H9 (cell line): ENCODE measurements around the gene SH3BP1. TPM values are rescaled to one million over a fixed set of nuclear protein-coding genes. Genes with fewer than 3 reads are reported as not detected.
A peak's percentile ranks its signal among the peaks of the same experiment; 100 is the strongest.

Experiments
- DNase-seq: peaks from one replicate; pipeline ENCODE4 v3.0.0-alpha.2; 2017
- H2AFZ ChIP-seq: one replicate; pipeline ENCODE4 v1.6.1; 2013; ENCODE audit warnings: mild to moderate bottlenecking, low read length, control low read depth, moderate library complexity
- H2AK5ac ChIP-seq: 2 replicates; pipeline ENCODE4 v1.6.1; 2013; ENCODE audit warnings: low read length, control low read depth, mixed read lengths; ENCODE audit not compliant: insufficient read length
- H2BK120ac ChIP-seq: one replicate; pipeline ENCODE4 v1.6.1; 2013; ENCODE audit warnings: low read depth, mild to moderate bottlenecking, low read length, control low read depth, inconsistent platforms; ENCODE audit not compliant: poor library complexity, severe bottlenecking
- H2BK12ac ChIP-seq: 2 replicates; pipeline ENCODE4 v1.6.1; 2013; ENCODE audit warnings: low read length, control low read depth, mixed read lengths, low read depth; ENCODE audit not compliant: insufficient read length
- H2BK15ac ChIP-seq: 2 replicates; pipeline ENCODE4 v1.6.1; 2013; ENCODE audit warnings: low read depth, low read length, control low read depth
- H2BK20ac ChIP-seq: one replicate; pipeline ENCODE4 v1.6.1; 2013; ENCODE audit warnings: low read depth, mild to moderate bottlenecking, low read length, control low read depth, inconsistent platforms; ENCODE audit not compliant: poor library complexity, severe bottlenecking
- H2BK5ac ChIP-seq: 2 replicates; pipeline ENCODE4 v1.6.1; 2013; ENCODE audit warnings: low read length, control low read depth, mixed read lengths; ENCODE audit not compliant: insufficient read length
- H3K14ac ChIP-seq: 2 replicates; pipeline ENCODE4 v1.6.1; 2013; ENCODE audit warnings: low read length, control low read depth; ENCODE audit not compliant: insufficient read depth
- H3K18ac ChIP-seq: 2 replicates; pipeline ENCODE4 v1.6.1; 2013; ENCODE audit warnings: low read depth, mild to moderate bottlenecking, mixed read lengths, low read length, control low read depth; ENCODE audit not compliant: insufficient read length
- H3K23ac ChIP-seq: 2 replicates; pipeline ENCODE4 v1.6.1; 2013; ENCODE audit warnings: low read length, control low read depth, mixed read lengths, low read depth; ENCODE audit not compliant: insufficient read length
- H3K23me2 ChIP-seq: 2 replicates; pipeline ENCODE4 v1.6.1; 2013; ENCODE audit warnings: low read depth, mild to moderate bottlenecking, mixed read lengths, low read length, control low read depth; ENCODE audit not compliant: insufficient read length, poor library complexity, severe bottlenecking
- H3K27ac ChIP-seq: 2 replicates; pipeline ENCODE4 v1.5.1; 2013; ENCODE audit warnings: low read length, control low read depth, mixed read lengths, low read depth; ENCODE audit not compliant: insufficient read length
- H3K27me3 ChIP-seq: 2 replicates; pipeline ENCODE4 v1.6.1; 2013; ENCODE audit warnings: low read length, control low read depth, inconsistent platforms; ENCODE audit not compliant: insufficient read depth
- H3K4ac ChIP-seq: 2 replicates; pipeline ENCODE4 v1.6.1; 2013; ENCODE audit warnings: low read depth, mild to moderate bottlenecking, control low read depth, inconsistent platforms, low read length, moderate library complexity
- H3K4me1 ChIP-seq: 2 replicates; pipeline ENCODE4 v1.6.1; 2013; ENCODE audit warnings: low read length, control low read depth, inconsistent platforms; ENCODE audit not compliant: insufficient read depth
- H3K4me2 ChIP-seq: 2 replicates; pipeline ENCODE4 v1.6.1; 2013; ENCODE audit warnings: low read length, control low read depth, mixed read lengths; ENCODE audit not compliant: insufficient read length, insufficient read depth
- H3K56ac ChIP-seq: 2 replicates; pipeline ENCODE4 v1.6.1; 2013; ENCODE audit warnings: low read depth, mild to moderate bottlenecking, mixed read lengths, low read length, control low read depth; ENCODE audit not compliant: insufficient read length
- H3K79me1 ChIP-seq: 2 replicates; pipeline ENCODE4 v1.6.1; 2013; ENCODE audit warnings: low read depth, mild to moderate bottlenecking, moderate library complexity, low read length, control low read depth, inconsistent platforms; ENCODE audit not compliant: insufficient read depth, poor library complexity, severe bottlenecking
- H3K79me2 ChIP-seq: 2 replicates; pipeline ENCODE4 v1.6.1; 2013; ENCODE audit warnings: low read length, control low read depth, inconsistent platforms; ENCODE audit not compliant: insufficient read depth
- H3K9ac ChIP-seq: 2 replicates; pipeline ENCODE4 v1.6.1; 2013; ENCODE audit warnings: low read length, control low read depth, mixed read lengths; ENCODE audit not compliant: insufficient read length; ENCODE audit errors: extremely low read depth
- H3K9me3 ChIP-seq: one replicate; pipeline ENCODE4 v1.6.1; 2013; ENCODE audit warnings: low read depth, low read length, inconsistent platforms; ENCODE audit not compliant: control insufficient read depth
- H3T11ph ChIP-seq: one replicate; pipeline ENCODE4 v1.6.1; 2013; ENCODE audit warnings: mild to moderate bottlenecking, low read length, control low read depth, inconsistent platforms
- H4K20me1 ChIP-seq: one replicate; pipeline ENCODE4 v1.6.1; 2013; ENCODE audit not compliant: control insufficient read depth, insufficient read length, insufficient read depth
- H4K5ac ChIP-seq: 2 replicates; pipeline ENCODE4 v1.6.1; 2013; ENCODE audit warnings: low read depth, mild to moderate bottlenecking, mixed read lengths, low read length, control low read depth; ENCODE audit not compliant: insufficient read length
- H4K8ac ChIP-seq: replicated peaks from 2 replicates; pipeline ENCODE4 v1.6.1; 2013; ENCODE audit warnings: low read length, control low read depth, mixed read lengths, low read depth; ENCODE audit not compliant: insufficient read length
- H4K91ac ChIP-seq: 2 replicates; pipeline ENCODE4 v1.6.1; 2013; ENCODE audit warnings: low read depth, mild to moderate bottlenecking, moderate library complexity, mixed read lengths, low read length, control low read depth; ENCODE audit not compliant: insufficient read length
- H3K27ac Mint-ChIP-seq, 3 experiments: 2 replicates in 2 of 3; 3 replicates in 1 of 3; pipeline ENCODE4 v1.8.0; 2020 to 2021; ENCODE audit warnings: mixed read lengths in 3 of 3, mild to moderate bottlenecking in 1 of 3, moderate library complexity in 1 of 3
- H3K27me3 Mint-ChIP-seq: 2 replicates; pipeline ENCODE4 v1.8.0; 2021; ENCODE audit warnings: low read depth, mild to moderate bottlenecking, moderate library complexity, mixed read lengths
- H3K36me3 Mint-ChIP-seq, 3 experiments: 2 replicates in 2 of 3; 3 replicates in 1 of 3; pipeline ENCODE4 v1.8.0; 2020 to 2021; ENCODE audit warnings: low read depth in 3 of 3, mixed read lengths in 3 of 3; ENCODE audit not compliant: insufficient read depth in 1 of 3
- H3K4me1 Mint-ChIP-seq, 2 experiments: 2 replicates each; pipeline ENCODE4 v1.8.0; 2020; ENCODE audit warnings: mixed read lengths in 2 of 2
- H3K4me3 Mint-ChIP-seq, 2 experiments: 2 replicates in 1 of 2; 3 replicates in 1 of 2; pipeline ENCODE4 v1.8.0; 2020 to 2021; ENCODE audit warnings: mild to moderate bottlenecking in 2 of 2, mixed read lengths in 2 of 2, moderate library complexity in 1 of 2
- H3K9me3 Mint-ChIP-seq, 2 experiments: 2 replicates in 1 of 2; 3 replicates in 1 of 2; pipeline ENCODE4 v1.8.0; 2020; ENCODE audit warnings: mild to moderate bottlenecking in 2 of 2, mixed read lengths in 2 of 2, moderate library complexity in 1 of 2
- WGBS: extraction: QIAGEN DNeasy Blood & Tissue Kit; methylation state at CpG from one replicate; pipeline ENCODE4 v1.1.7; 2013; ENCODE audit warnings: missing lambda C conversion rate, low lambda C conversion rate, mixed read lengths; ENCODE audit not compliant: insufficient read length; ENCODE audit errors: extremely low coverage; 5-methylcytosine and 5-hydroxymethylcytosine counted together
- total RNA-seq: library from RNA; stranded (reverse); gene quantifications from 2 replicates; pipeline ENCODE4 v1.2.1, GENCODE V29; 2021
- TF ChIP-seq, protein P1 (sequence below): fragments of 200-600 bp; sonication (generic); conservative IDR thresholded peaks from 3 replicates; pipeline ENCODE4 v1.8.0; 2021; ENCODE audit warnings: antibody characterized with exemption, mild to moderate bottlenecking

The SH3BP1 gene
- total RNA-seq, 1 experiment from 2014 or later: 33.6 TPM

DNA sequence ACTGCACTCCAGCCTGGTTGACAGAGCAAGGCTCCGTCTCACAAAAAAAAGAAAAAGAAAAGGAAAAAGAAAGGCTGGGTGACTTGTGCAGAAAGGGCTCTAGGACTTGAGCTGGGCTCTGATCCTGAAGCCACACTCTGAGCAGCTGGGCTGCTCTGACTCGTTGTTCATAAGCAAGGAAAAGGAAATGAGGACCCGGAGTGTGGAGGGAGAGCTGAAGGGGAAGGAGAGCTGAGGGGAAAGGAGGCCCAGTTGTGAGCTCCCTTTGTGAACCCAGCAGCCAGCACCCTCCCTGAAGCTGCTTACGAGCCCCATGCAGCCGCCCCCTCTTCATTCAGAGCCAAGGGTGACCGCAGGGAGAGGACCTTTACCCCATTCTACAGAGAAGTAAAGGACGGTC is 12.3 kb upstream of the SH3BP1 start:
- H2AFZ ChIP-seq: no peak overlapping the region
- H2BK20ac ChIP-seq: no peak overlapping the region
- H3K27ac Mint-ChIP-seq: peak overlapping the region in 2 of 3 experiments; percentile 67 to 81; a peak in 3 of 7 replicates
- H3K9me3 ChIP-seq: no peaks in the 10 kb centered on the region
- H3K4me1 ChIP-seq: peaks cover 2% of the 10 kb centered on the region; the same call in 1 of the 2 replicates
- no peak overlapping the region for H3K4me2 ChIP-seq
- H2BK15ac ChIP-seq: no peak overlapping the region
- no peak overlapping the region for H2AK5ac ChIP-seq
- no peak overlapping the region for H3T11ph ChIP-seq
- H4K5ac ChIP-seq: no peak overlapping the region
- no CpG with 5 or more reads among the region's 7 CpGs for WGBS
- no peak overlapping the region; the same call in 1 of the 2 replicates for H3K14ac ChIP-seq
- H4K8ac ChIP-seq: no peak overlapping the region
- no peak overlapping the region for H3K9ac ChIP-seq
- H4K91ac ChIP-seq: no peak overlapping the region
- H3K79me2 ChIP-seq: no peaks in the 10 kb centered on the region
- H3K18ac ChIP-seq: no peak overlapping the region
- H3K4ac ChIP-seq: no peak overlapping the region
- no peaks in the 10 kb centered on the region for H3K23me2 ChIP-seq
- H3K27me3 ChIP-seq: no peaks in the 10 kb centered on the region
- H3K79me1 ChIP-seq: no peaks in the 10 kb centered on the region
- TF ChIP-seq, protein P1, sequence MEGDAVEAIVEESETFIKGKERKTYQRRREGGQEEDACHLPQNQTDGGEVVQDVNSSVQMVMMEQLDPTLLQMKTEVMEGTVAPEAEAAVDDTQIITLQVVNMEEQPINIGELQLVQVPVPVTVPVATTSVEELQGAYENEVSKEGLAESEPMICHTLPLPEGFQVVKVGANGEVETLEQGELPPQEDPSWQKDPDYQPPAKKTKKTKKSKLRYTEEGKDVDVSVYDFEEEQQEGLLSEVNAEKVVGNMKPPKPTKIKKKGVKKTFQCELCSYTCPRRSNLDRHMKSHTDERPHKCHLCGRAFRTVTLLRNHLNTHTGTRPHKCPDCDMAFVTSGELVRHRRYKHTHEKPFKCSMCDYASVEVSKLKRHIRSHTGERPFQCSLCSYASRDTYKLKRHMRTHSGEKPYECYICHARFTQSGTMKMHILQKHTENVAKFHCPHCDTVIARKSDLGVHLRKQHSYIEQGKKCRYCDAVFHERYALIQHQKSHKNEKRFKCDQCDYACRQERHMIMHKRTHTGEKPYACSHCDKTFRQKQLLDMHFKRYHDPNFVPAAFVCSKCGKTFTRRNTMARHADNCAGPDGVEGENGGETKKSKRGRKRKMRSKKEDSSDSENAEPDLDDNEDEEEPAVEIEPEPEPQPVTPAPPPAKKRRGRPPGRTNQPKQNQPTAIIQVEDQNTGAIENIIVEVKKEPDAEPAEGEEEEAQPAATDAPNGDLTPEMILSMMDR: no peak
- peaks cover 3 to 31% (median 24%) of the 10 kb centered on the region in 3 experiments; a peak in 6 of 7 replicates for H3K36me3 Mint-ChIP-seq
- H3K27ac ChIP-seq: no peak overlapping the region
- H3K27me3 Mint-ChIP-seq: no peaks in the 10 kb centered on the region; the same call in 1 of the 2 replicates
- no peak for DNase-seq
- H3K4me3 Mint-ChIP-seq: no peak overlapping the region
- H3K9me3 Mint-ChIP-seq: no peaks in the 10 kb centered on the region; a peak in 1 of 5 replicates
- H3K4me1 Mint-ChIP-seq: peaks cover 2 to 5% of the 10 kb centered on the region in 2 experiments
- no peak overlapping the region for H3K23ac ChIP-seq
- no peak overlapping the region for H3K56ac ChIP-seq
- no peak overlapping the region for H2BK120ac ChIP-seq
- H2BK5ac ChIP-seq: no peak overlapping the region
- no peak overlapping the region for H2BK12ac ChIP-seq
- H4K20me1 ChIP-seq: no peaks in the 10 kb centered on the region
